Measurements from ENCODE around the gene C2orf76. TPM values are rescaled to one million over a fixed set of nuclear protein-coding genes. Genes with fewer than 3 reads are reported as not detected.

The C2orf76 gene
- total RNA-seq, 1 donor from 2014 or later = 13.3 TPM

GRCh38 chr2:119372778-119373568 lies 6.3 kb upstream of the C2orf76 start:
- intact Hi-C loops (cut with micrococcal nuclease) = no loop called here

GRCh38 chr2:119371111-119371510 lies 4.5 kb upstream of the C2orf76 start:
- Mint-ChIP-seq H3K36me3 (ENCODE audit: low read depth) (peaks cover 74% of the 10 kb centered on the region), H3K27ac (no peak overlapping the region), H3K4me1 (ENCODE audit: low read depth) (peaks cover 18% of the 10 kb centered on the region), H3K27me3 (ENCODE audit: low read depth) (no peaks in the 10 kb centered on the region), H3K4me3 (ENCODE audit: low read depth) (no peak overlapping the region), H3K9me3 (no peaks in the 10 kb centered on the region)
- intact Hi-C loops (cut with micrococcal nuclease) = no loop called here
- no peak for DNase-seq (ENCODE audit: low spot score)

More at GRCh38 chr2:119372778-119373568, 6.3 kb upstream of the C2orf76 start:
- Mint-ChIP-seq H3K4me1 (ENCODE audit: low read depth) (peaks cover 15% of the 10 kb centered on the region), H3K27me3 (ENCODE audit: low read depth) (no peaks in the 10 kb centered on the region), H3K36me3 (ENCODE audit: low read depth) (peaks cover 68% of the 10 kb centered on the region), H3K4me3 (ENCODE audit: low read depth) (no peak overlapping the region), H3K9me3 (no peaks in the 10 kb centered on the region), H3K27ac (no peak overlapping the region)
- no peak for DNase-seq (ENCODE audit: low spot score)

GRCh38 chr2:119369845-119370244 lies 3.2 kb upstream of the C2orf76 start:
- H3K36me3 Mint-ChIP-seq (ENCODE audit: low read depth) = peaks cover 70% of the 10 kb centered on the region
- no peak overlapping the region for H3K27ac Mint-ChIP-seq
- DNase-seq (ENCODE audit: low spot score) = no peak
- H3K4me1 Mint-ChIP-seq (ENCODE audit: low read depth) = peaks cover 31% of the 10 kb centered on the region
- H3K9me3 Mint-ChIP-seq = no peaks in the 10 kb centered on the region
- no peaks in the 10 kb centered on the region for H3K27me3 Mint-ChIP-seq (ENCODE audit: low read depth)
- H3K4me3 Mint-ChIP-seq (ENCODE audit: low read depth) = peak overlapping the region; percentile 26
- intact Hi-C loops (cut with micrococcal nuclease) = loop anchor here (5.0 kb wide), 2 partner anchors 852 to 1058 kb away; partner anchors contain the start of gene TMEM185B

- no peaks in the 10 kb centered on the region for H3K9me3 Mint-ChIP-seq
- no peaks in the 10 kb centered on the region for H3K27me3 Mint-ChIP-seq (ENCODE audit: low read depth)
- peaks cover 48% of the 10 kb centered on the region for H3K36me3 Mint-ChIP-seq (ENCODE audit: low read depth)
- peak; percentile 30 for DNase-seq (ENCODE audit: low spot score)
- intact Hi-C loops (cut with micrococcal nuclease) = loop anchor here (2.0 to 5.0 kb wide), 3 partner anchors 645 to 1055 kb away; partner anchors contain the start of genes EPB41L5 and TMEM185B
- peak overlapping the region; percentile 100 for H3K4me3 Mint-ChIP-seq (ENCODE audit: low read depth)
- H3K4me1 Mint-ChIP-seq (ENCODE audit: low read depth) = peaks cover 33% of the 10 kb centered on the region
- peak overlapping the region; percentile 99 for H3K27ac Mint-ChIP-seq
Measured at GRCh38 chr2:119367472-119368099, 952 bp upstream of the C2orf76 start.

- Mint-ChIP-seq H3K9me3 (no peaks in the 10 kb centered on the region), H3K27me3 (ENCODE audit: low read depth) (no peaks in the 10 kb centered on the region), H3K27ac (peak overlapping the region; percentile 99), H3K4me1 (ENCODE audit: low read depth) (peaks cover 34% of the 10 kb centered on the region), H3K4me3 (ENCODE audit: low read depth) (peak overlapping the region; percentile 100), H3K36me3 (ENCODE audit: low read depth) (peaks cover 34% of the 10 kb centered on the region)
- intact Hi-C loops (cut with micrococcal nuclease) = loop anchor here (2.0 to 5.0 kb wide), 3 partner anchors 647 to 1054 kb away; partner anchors contain the start of genes EPB41L5 and TMEM185B
- DNase-seq (ENCODE audit: low spot score) = no peak
Measured at GRCh38 chr2:119366161-119366648, 429 bp downstream of the C2orf76 start.

GRCh38 chr2:119365436-119365835 lies 1.2 kb downstream of the C2orf76 start:
- intact Hi-C loops (cut with micrococcal nuclease) = loop anchor here (5.0 kb wide), 2 partner anchors 857 to 1053 kb away; partner anchors contain the start of gene TMEM185B
- Mint-ChIP-seq H3K36me3 (ENCODE audit: low read depth) (peaks cover 27% of the 10 kb centered on the region), H3K27me3 (ENCODE audit: low read depth) (no peaks in the 10 kb centered on the region), H3K27ac (peak overlapping the region; percentile 99), H3K4me1 (ENCODE audit: low read depth) (peaks cover 34% of the 10 kb centered on the region), H3K4me3 (ENCODE audit: low read depth) (peak overlapping the region; percentile 100), H3K9me3 (no peaks in the 10 kb centered on the region)
- DNase-seq (ENCODE audit: low spot score) = no peak

GRCh38 chr2:119364798-119365197 lies 1.8 kb downstream of the C2orf76 start:
- intact Hi-C loops (cut with micrococcal nuclease) = loop anchor here (5.0 kb wide), 2 partner anchors 858 to 1052 kb away; partner anchors contain the start of gene TMEM185B
- Mint-ChIP-seq H3K27ac (no peak overlapping the region), H3K4me1 (ENCODE audit: low read depth) (peaks cover 30% of the 10 kb centered on the region)

GRCh38 chr2:119360423-119360966 lies 6.1 kb downstream of the C2orf76 start:
- DNase-seq (ENCODE audit: low spot score) = no peak
- Mint-ChIP-seq H3K27me3 (ENCODE audit: low read depth) (peaks cover 3% of the 10 kb centered on the region), H3K4me3 (ENCODE audit: low read depth) (no peak overlapping the region), H3K9me3 (no peaks in the 10 kb centered on the region), H3K36me3 (ENCODE audit: low read depth) (no peaks in the 10 kb centered on the region), H3K27ac (no peak overlapping the region), H3K4me1 (ENCODE audit: low read depth) (peaks cover 14% of the 10 kb centered on the region)
- intact Hi-C loops (cut with micrococcal nuclease) = no loop called here

More at GRCh38 chr2:119364798-119365197, 1.8 kb downstream of the C2orf76 start:
- Mint-ChIP-seq H3K27me3 (ENCODE audit: low read depth) (no peaks in the 10 kb centered on the region), H3K36me3 (ENCODE audit: low read depth) (peaks cover 20% of the 10 kb centered on the region), H3K9me3 (no peaks in the 10 kb centered on the region), H3K4me3 (ENCODE audit: low read depth) (peak overlapping the region; percentile 100)
- DNase-seq (ENCODE audit: low spot score) = no peak

GRCh38 chr2:119359774-119360173 lies 6.9 kb downstream of the C2orf76 start:
- Mint-ChIP-seq H3K9me3 (no peaks in the 10 kb centered on the region), H3K4me1 (ENCODE audit: low read depth) (peaks cover 8% of the 10 kb centered on the region), H3K36me3 (ENCODE audit: low read depth) (no peaks in the 10 kb centered on the region), H3K27me3 (ENCODE audit: low read depth) (peaks cover 4% of the 10 kb centered on the region), H3K4me3 (ENCODE audit: low read depth) (no peak overlapping the region), H3K27ac (no peak overlapping the region)
- intact Hi-C loops (cut with micrococcal nuclease) = no loop called here
- DNase-seq (ENCODE audit: low spot score) = no peak

- Mint-ChIP-seq H3K4me3 (ENCODE audit: low read depth) (no peak overlapping the region), H3K27me3 (ENCODE audit: low read depth) (peaks cover 4% of the 10 kb centered on the region), H3K9me3 (no peaks in the 10 kb centered on the region), H3K27ac (no peak overlapping the region), H3K4me1 (ENCODE audit: low read depth) (peaks cover 4% of the 10 kb centered on the region), H3K36me3 (ENCODE audit: low read depth) (no peaks in the 10 kb centered on the region)
- intact Hi-C loops (cut with micrococcal nuclease) = no loop called here
- DNase-seq (ENCODE audit: low spot score) = no peak
Measured at GRCh38 chr2:119354860-119355259, 11.8 kb downstream of the C2orf76 start.

GRCh38 chr2:119352357-119352756 lies 14.3 kb downstream of the C2orf76 start:
- Mint-ChIP-seq H3K27ac (no peak overlapping the region), H3K36me3 (ENCODE audit: low read depth) (no peaks in the 10 kb centered on the region), H3K4me1 (ENCODE audit: low read depth) (peaks cover 4% of the 10 kb centered on the region), H3K27me3 (ENCODE audit: low read depth) (peaks cover 4% of the 10 kb centered on the region), H3K9me3 (no peaks in the 10 kb centered on the region), H3K4me3 (ENCODE audit: low read depth) (no peak overlapping the region)
- intact Hi-C loops (cut with micrococcal nuclease) = no loop called here
- no peak for DNase-seq (ENCODE audit: low spot score)

GRCh38 chr2:119350311-119350998 lies 16.2 kb downstream of the C2orf76 start:
- H3K36me3 Mint-ChIP-seq (ENCODE audit: low read depth) = no peaks in the 10 kb centered on the region
- intact Hi-C loops (cut with micrococcal nuclease) = no loop called here
- H3K4me1 Mint-ChIP-seq (ENCODE audit: low read depth) = no peaks in the 10 kb centered on the region

More at GRCh38 chr2:119350311-119350998, 16.2 kb downstream of the C2orf76 start:
- no peak for DNase-seq (ENCODE audit: low spot score)
- Mint-ChIP-seq H3K27me3 (ENCODE audit: low read depth) (no peaks in the 10 kb centered on the region), H3K4me3 (ENCODE audit: low read depth) (no peak overlapping the region), H3K27ac (no peak overlapping the region), H3K9me3 (no peaks in the 10 kb centered on the region)
